Measurements from ENCODE around the gene WWC1.
"Not testable (repeated sequence)": the region's sequence is repeated elsewhere in the genome, so short reads cannot be mapped to it uniquely, and the experiment has no call there.

The WWC1 gene

GRCh38 chr5:168310541-168310940 is 19.1 kb downstream of the WWC1 start:
- not testable (repeated sequence) for DNase-seq

GRCh38 chr5:168311061-168311566 is 19.7 kb downstream of the WWC1 start:
- no peak for DNase-seq

GRCh38 chr5:168312606-168313295 is 21.3 kb downstream of the WWC1 start:
- no peak for DNase-seq

- DNase-seq: no peak
Measured at GRCh38 chr5:168313596-168314204, 22.3 kb downstream of the WWC1 start.

- no peak for DNase-seq
Measured at GRCh38 chr5:168314735-168315411, 23.4 kb downstream of the WWC1 start.

- DNase-seq: no peak
Measured at GRCh38 chr5:168315416-168316138, 24.1 kb downstream of the WWC1 start.

GRCh38 chr5:168316139-168316578 is 24.7 kb downstream of the WWC1 start:
- no peak for DNase-seq

- DNase-seq: no peak
Measured at GRCh38 chr5:168317096-168317520, 25.7 kb downstream of the WWC1 start.

GRCh38 chr5:168317521-168318147 is 26.2 kb downstream of the WWC1 start:
- no peak for DNase-seq

- DNase-seq: no peak
Measured at GRCh38 chr5:168318240-168318639, 26.8 kb downstream of the WWC1 start.

GRCh38 chr5:168319774-168320173 is 28.3 kb downstream of the WWC1 start:
- no peak for DNase-seq

GRCh38 chr5:168320805-168321204 is 29.4 kb downstream of the WWC1 start:
- DNase-seq: no peak

GRCh38 chr5:168324859-168325630 is 33.6 kb downstream of the WWC1 start:
- DNase-seq: no peak

GRCh38 chr5:168327019-168327421 is 35.6 kb downstream of the WWC1 start:
- no peak for DNase-seq

- DNase-seq: no peak
Measured at GRCh38 chr5:168327451-168327850, 36.0 kb downstream of the WWC1 start.

- no peak for DNase-seq
Measured at GRCh38 chr5:168327994-168328393, 36.5 kb downstream of the WWC1 start.

GRCh38 chr5:168328814-168329213 is 37.4 kb downstream of the WWC1 start:
- no peak for DNase-seq

- no peak for DNase-seq
Measured at GRCh38 chr5:168329302-168329701, 37.9 kb downstream of the WWC1 start.

GRCh38 chr5:168332042-168332441 is 40.6 kb downstream of the WWC1 start:
- no peak for DNase-seq

GRCh38 chr5:168334280-168334679 is 42.8 kb downstream of the WWC1 start:
- no peak for DNase-seq

- DNase-seq: no peak
Measured at GRCh38 chr5:168334695-168335094, 43.2 kb downstream of the WWC1 start.

- no peak for DNase-seq
Measured at GRCh38 chr5:168337361-168337760, 45.9 kb downstream of the WWC1 start.

Measured in activated CD4-positive, alpha-beta T cell treated with anti-CD3 and anti-CD28 coated beads for 1 hour (primary cell).